Mucosa of descending colon (tissue), 3 donors: Measurements from ENCODE around the gene CEP104. TPM values are rescaled to one million over a fixed set of nuclear protein-coding genes. Genes with fewer than 3 reads are reported as not detected.

ENCODE experiments used
- ATAC-seq: fragments of 200-7000 bp; cut with Tn5 transposase; one replicate; pipeline ENCODE4 v1.9.1; 2020; ENCODE audit warnings: mild to moderate bottlenecking, moderate library complexity
- DNase-seq, 3 donors: peaks; one replicate each; pipeline ENCODE4 v3.0.0-alpha.2; 2020
- H3K36me3 ChIP-seq: fragments of 200-600 bp; one replicate; pipeline ENCODE4 v1.8.0; 2021; ENCODE audit warnings: low read depth, mild to moderate bottlenecking
- H3K4me1 ChIP-seq: fragments of 200-600 bp; one replicate; pipeline ENCODE4 v1.8.0; 2021; ENCODE audit warnings: low read depth, mild to moderate bottlenecking
- H3K4me3 ChIP-seq: fragments of 200-600 bp; one replicate; pipeline ENCODE4 v1.8.0; 2021; ENCODE audit warnings: mild to moderate bottlenecking
- H3K9me3 ChIP-seq: fragments of 200-600 bp; one replicate; pipeline ENCODE4 v1.8.0; 2021; ENCODE audit warnings: mild to moderate bottlenecking
- intact Hi-C, 2 donors: fragments of 100-400 bp; cut with DNase I in 1 of 2; cut with micrococcal nuclease in 1 of 2; formaldehyde crosslinking; loops; one replicate each; pipeline versions ENCODE4 v1.11.0 to v1.11.1; 2022; cut with DNase I, micrococcal nuclease
- total RNA-seq, 3 donors: library from RNA; stranded (reverse); fragmentation: NEBNext Ultra II Directional in 2 of 3; extraction: Animal tissue kit (Norgen Biotek cat#: 25700) in 2 of 3; gene quantifications; one replicate each; pipeline versions ENCODE4 v1.2.1 to v1.2.4, GENCODE V29; 2021 to 2023
- TF ChIP-seq, protein P1 (sequence below): fragments of 200-600 bp; IDR thresholded peaks from one replicate; pipeline ENCODE4 v1.8.0; 2022; ENCODE audit warnings: antibody characterized with exemption, mild to moderate bottlenecking
- donor health status: DM: no; HTN: no; CAD: no; lungs with moderate emphysema.
- donor health status: DM: no; HTN: no; CAD: no.
- donor health status: DM: no; HTN: yes; CAD: no.

CEP104 gene
- total RNA-seq, 3 donors from 2014 or later, result 33.4 to 62.0 (median 36.1) TPM

DNA sequence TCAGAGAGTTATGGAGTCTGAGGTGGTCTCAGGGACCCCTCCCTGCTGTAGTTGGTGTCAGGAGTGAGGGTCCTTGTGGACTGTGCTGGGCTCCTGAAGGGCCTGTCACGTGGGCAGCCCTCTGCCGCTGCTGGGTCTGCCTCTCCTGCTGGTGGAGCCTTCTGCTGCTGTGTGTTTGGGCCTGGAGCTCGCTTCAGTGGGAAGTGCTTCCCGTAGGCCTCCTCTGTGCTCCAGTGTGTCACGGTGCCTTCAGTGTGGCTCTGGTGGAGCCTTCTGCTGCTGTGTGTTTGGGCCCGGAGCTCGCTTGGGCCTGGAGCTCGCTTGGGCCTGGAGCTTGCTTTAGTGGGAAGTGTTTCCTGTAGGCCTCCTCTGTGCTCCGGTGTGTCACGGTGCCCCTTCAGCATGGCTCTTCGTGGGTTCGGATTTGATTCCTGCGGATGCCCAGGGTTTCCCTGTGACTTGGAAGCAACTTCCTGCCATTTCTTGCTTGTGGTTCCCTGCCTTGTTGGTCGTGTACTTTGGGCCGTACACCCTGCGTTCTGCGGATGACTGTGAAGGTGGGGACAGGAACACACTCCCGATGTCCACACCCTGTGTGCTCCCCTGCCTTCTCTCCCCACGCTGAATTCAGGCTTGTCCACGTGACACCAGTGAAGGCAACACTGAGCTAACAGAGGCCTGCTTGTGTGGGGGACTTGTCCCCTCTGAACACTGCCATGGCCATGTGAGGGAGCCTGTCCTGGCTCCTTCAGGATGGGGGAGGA lies 23.6 kb upstream of the CEP104 start:
- no peak overlapping the region for H3K4me3 ChIP-seq
- DNase-seq, result peak in 1 of 3 donors; percentile 6
- intact Hi-C loops, result no loop called here

DNA sequence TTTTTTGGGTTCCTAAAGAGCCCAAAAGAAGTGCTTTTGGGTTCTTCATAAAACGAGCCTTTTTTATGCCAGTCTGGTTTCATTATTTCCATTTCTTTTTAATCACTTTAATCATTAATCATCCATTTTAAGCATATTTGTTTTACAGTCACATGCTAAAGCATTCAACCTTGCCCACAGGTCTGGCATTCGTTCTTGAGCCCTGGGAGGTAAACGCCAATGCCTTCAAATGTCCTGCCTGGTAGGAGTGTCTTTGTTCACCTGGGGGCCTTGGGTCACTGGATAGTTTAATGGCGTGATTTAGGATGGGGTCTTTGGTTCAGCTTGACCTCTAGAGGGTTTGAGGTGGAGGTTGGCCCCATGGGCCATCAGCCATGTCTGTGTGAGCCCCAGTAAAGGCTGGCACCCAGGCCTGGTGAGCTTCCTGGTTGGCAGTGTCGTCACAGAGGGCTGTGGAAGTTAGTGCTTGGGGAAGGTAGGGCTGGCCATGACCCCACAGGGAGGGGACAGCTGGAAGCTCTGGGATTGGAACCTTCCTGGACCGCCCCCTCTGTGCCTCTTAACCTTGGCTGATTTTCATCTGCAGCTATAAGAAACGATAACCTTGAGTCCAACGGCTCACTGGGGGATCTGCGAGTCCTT lies 22.9 kb upstream of the CEP104 start:
- intact Hi-C loops, result no loop called here
- no peak for ATAC-seq

More for the DNA sequence above, 23.6 kb upstream of the CEP104 start:
- no peak for ATAC-seq
- Histone ChIP-seq H3K36me3 (no peaks in the 10 kb centered on the region), H3K4me1 (no peaks in the 10 kb centered on the region), H3K9me3 (peaks cover 5% of the 10 kb centered on the region)
- TF ChIP-seq, protein P1, sequence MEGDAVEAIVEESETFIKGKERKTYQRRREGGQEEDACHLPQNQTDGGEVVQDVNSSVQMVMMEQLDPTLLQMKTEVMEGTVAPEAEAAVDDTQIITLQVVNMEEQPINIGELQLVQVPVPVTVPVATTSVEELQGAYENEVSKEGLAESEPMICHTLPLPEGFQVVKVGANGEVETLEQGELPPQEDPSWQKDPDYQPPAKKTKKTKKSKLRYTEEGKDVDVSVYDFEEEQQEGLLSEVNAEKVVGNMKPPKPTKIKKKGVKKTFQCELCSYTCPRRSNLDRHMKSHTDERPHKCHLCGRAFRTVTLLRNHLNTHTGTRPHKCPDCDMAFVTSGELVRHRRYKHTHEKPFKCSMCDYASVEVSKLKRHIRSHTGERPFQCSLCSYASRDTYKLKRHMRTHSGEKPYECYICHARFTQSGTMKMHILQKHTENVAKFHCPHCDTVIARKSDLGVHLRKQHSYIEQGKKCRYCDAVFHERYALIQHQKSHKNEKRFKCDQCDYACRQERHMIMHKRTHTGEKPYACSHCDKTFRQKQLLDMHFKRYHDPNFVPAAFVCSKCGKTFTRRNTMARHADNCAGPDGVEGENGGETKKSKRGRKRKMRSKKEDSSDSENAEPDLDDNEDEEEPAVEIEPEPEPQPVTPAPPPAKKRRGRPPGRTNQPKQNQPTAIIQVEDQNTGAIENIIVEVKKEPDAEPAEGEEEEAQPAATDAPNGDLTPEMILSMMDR, result no peak

DNA sequence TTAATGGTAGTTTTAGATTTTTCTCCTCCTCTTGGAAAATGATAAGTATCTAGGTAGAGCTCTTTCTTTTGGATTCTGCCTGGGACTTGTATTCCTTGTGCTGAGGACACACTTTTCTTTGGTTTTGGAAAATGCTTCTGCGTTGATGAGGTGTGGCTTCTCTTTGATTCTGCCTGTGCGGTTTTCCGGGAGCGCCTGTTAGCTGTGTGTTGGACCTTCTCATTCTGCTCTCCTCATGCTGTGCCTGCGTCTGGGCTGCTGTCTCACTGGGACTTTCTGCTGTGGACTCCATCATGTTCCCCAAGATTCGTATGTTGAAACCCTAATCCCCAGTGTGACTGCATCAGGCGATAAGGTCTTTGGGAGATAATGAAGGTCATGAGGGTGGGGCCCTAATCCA lies 22.1 kb upstream of the CEP104 start:
- intact Hi-C loops, result no loop called here
- TF ChIP-seq, protein P1, result no peak
- H3K9me3 ChIP-seq, result peaks cover 5% of the 10 kb centered on the region
- no peak for ATAC-seq
- H3K36me3 ChIP-seq, result no peaks in the 10 kb centered on the region
- DNase-seq, result peak in 1 of 3 donors; percentile 0
- no peak overlapping the region for H3K4me3 ChIP-seq
- H3K4me1 ChIP-seq, result no peaks in the 10 kb centered on the region

More for the DNA sequence above, 22.9 kb upstream of the CEP104 start:
- TF ChIP-seq, protein P1, result no peak
- H3K9me3 ChIP-seq, result peaks cover 5% of the 10 kb centered on the region
- no peak for DNase-seq
- H3K4me3 ChIP-seq, result no peak overlapping the region
- H3K4me1 ChIP-seq, result no peaks in the 10 kb centered on the region
- H3K36me3 ChIP-seq, result no peaks in the 10 kb centered on the region

DNA sequence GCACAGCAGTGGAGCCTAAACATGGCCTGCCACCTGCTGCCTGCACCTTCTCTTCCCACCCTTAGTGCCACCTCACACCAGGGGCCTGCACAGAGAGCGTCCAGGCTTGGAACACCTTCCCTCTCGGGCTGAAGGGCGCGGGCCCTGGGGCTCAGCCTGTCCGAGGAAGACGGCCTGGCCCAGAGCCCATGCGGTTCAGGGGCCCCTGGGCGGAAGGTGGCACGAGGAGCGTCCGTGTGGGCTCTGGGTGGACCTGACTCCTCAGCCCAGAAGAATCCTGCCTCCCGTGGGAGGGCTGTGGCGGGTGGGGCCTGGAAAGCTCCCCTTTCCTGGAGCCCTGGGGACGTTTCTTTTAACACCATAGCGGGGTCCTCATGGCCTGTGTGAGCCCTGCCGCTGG lies 19.7 kb upstream of the CEP104 start:
- intact Hi-C loops, result no loop called here
- ATAC-seq, result no peak
- DNase-seq, result no peak
- no peak overlapping the region for H3K4me3 ChIP-seq
- TF ChIP-seq, protein P1, result no peak
- no peaks in the 10 kb centered on the region for H3K4me1 ChIP-seq
- H3K9me3 ChIP-seq, result peaks cover 5% of the 10 kb centered on the region
- no peaks in the 10 kb centered on the region for H3K36me3 ChIP-seq

DNA sequence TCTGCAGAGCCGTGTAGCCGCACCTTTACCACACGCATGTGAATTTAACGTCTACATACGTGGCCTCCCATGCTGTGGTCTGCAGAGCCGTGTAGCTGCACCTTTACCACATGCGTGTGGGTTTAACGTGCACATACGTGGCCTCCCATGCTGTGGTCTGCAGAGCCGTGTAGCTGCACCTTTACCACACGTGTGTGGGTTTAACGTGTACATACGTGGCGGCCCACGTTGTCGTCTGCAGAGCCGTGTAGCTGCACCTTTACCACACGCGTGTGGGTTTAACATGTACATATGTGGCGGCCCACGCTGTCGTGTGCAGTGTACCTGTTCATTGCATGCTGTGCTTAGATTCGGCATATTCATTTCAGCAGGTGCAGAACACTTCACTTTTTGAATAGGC lies 17.7 kb upstream of the CEP104 start:
- Histone ChIP-seq H3K4me1 (no peaks in the 10 kb centered on the region), H3K4me3 (no peak overlapping the region), H3K9me3 (peaks cover 5% of the 10 kb centered on the region), H3K36me3 (no peaks in the 10 kb centered on the region)
- intact Hi-C loops, result no loop called here
- TF ChIP-seq, protein P1, result no peak
- no peak for ATAC-seq
- no peak for DNase-seq
